ENCODE data around the gene ZFP42. TPM values are rescaled to one million over a fixed set of nuclear protein-coding genes. Genes with fewer than 3 reads are reported as not detected.
"Not testable (repeated sequence)": the region's sequence is repeated elsewhere in the genome, so short reads cannot be mapped to it uniquely, and the experiment has no call there.

The ZFP42 gene
- total and polyA plus RNA-seq, 2 donors (not counting 1 experiment from before 2014, with no cell fraction given), result not detected

DNA sequence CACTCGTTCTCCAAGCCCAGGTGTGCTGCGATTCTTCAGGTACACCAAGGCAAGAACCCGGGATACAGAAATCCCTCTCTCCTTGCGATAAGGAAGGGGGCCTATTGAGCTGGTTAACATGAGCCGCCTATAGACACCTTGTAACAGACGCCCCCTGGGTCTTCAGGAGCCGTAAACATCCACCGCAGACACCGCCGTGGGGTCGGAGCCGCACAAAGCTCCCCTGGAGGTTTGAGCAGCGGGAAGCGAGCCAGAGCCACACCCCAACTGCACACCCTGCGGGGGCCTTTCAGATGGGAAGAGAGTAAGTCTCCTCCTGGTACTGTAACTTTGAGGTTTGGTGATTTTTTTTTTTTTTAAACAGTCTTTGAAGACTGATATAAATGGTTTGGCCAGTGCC, 46.6 kb downstream of the ZFP42 start:
- POLR2A ChIA-PET, result no interaction called here
- no peak overlapping the region for H3K4me3 Mint-ChIP-seq
- H2AFZ ChIP-seq (ENCODE audit: insufficient read depth, low read depth, low read length, poor library complexity, severe bottlenecking), result no peak overlapping the region
- 83% methylated on average over 9 of the region's 15 CpGs for WGBS (ENCODE audit: insufficient coverage)
- H3K9me3 Mint-ChIP-seq (ENCODE audit: insufficient read depth), result peaks cover 6% of the 10 kb centered on the region
- no peaks in the 10 kb centered on the region for H3K27me3 ChIP-seq (replicated peaks in 1 of 4; ENCODE audit: control extremely low read depth in 1 of 4, control insufficient read depth in 3 of 4, insufficient read depth in 4 of 4, low read length in 3 of 4)
- no peaks in the 10 kb centered on the region for H4K20me1 ChIP-seq (ENCODE audit: control insufficient read depth, insufficient read depth, low read length, poor library complexity, severe bottlenecking)
- H3K79me2 ChIP-seq (ENCODE audit: control insufficient read depth, insufficient read depth, low read length), result no peaks in the 10 kb centered on the region
- peaks cover 0 to 33% (median 0%) of the 10 kb centered on the region in 3 donors for H3K9me3 ChIP-seq (ENCODE audit: control extremely low read depth in 1 of 3, control insufficient read depth in 2 of 3, insufficient read depth in 1 of 3, low read length in 2 of 3)
- DNase-seq (no peak), ATAC-seq (ENCODE audit: low read depth) (no peak)
- no peak overlapping the region for H3K27ac ChIP-seq (ENCODE audit: low read length in 2 of 2)
- H3K4me2 ChIP-seq (replicated peaks; ENCODE audit: low read depth, low read length, poor library complexity, severe bottlenecking), result no peak overlapping the region
- H3K4me1 ChIP-seq (ENCODE audit: control insufficient read depth in 2 of 2, insufficient read depth in 2 of 2, low read length in 2 of 2), result no peaks in the 10 kb centered on the region
- no peak overlapping the region for H3K4me3 ChIP-seq (ENCODE audit: control extremely low read depth in 1 of 5, extremely low read depth in 1 of 5, insufficient read depth in 1 of 5, low read depth in 2 of 5, low read length in 4 of 5)
- no peak for TF ChIP-seq EZH2 (IDR thresholded peaks at IDR 0.05; ENCODE audit: borderline replicate concordance, insufficient read depth, low read depth, low read length, poor library complexity, severe bottlenecking)
- TF ChIP-seq, protein P1, sequence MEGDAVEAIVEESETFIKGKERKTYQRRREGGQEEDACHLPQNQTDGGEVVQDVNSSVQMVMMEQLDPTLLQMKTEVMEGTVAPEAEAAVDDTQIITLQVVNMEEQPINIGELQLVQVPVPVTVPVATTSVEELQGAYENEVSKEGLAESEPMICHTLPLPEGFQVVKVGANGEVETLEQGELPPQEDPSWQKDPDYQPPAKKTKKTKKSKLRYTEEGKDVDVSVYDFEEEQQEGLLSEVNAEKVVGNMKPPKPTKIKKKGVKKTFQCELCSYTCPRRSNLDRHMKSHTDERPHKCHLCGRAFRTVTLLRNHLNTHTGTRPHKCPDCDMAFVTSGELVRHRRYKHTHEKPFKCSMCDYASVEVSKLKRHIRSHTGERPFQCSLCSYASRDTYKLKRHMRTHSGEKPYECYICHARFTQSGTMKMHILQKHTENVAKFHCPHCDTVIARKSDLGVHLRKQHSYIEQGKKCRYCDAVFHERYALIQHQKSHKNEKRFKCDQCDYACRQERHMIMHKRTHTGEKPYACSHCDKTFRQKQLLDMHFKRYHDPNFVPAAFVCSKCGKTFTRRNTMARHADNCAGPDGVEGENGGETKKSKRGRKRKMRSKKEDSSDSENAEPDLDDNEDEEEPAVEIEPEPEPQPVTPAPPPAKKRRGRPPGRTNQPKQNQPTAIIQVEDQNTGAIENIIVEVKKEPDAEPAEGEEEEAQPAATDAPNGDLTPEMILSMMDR (IDR thresholded peaks at IDR 0.05), result no peak
- intact Hi-C loops (cut with micrococcal nuclease), result no loop called here
- H3K9ac ChIP-seq (ENCODE audit: low read length), result no peak overlapping the region
- no peaks in the 10 kb centered on the region for H3K4me1 Mint-ChIP-seq
- H3K27ac Mint-ChIP-seq, result no peak overlapping the region
- H3K27me3 Mint-ChIP-seq, result no peaks in the 10 kb centered on the region
- H3K36me3 ChIP-seq (replicated peaks in 1 of 2; ENCODE audit: control extremely low read depth in 1 of 2, control insufficient read depth in 1 of 2, extremely low read depth in 1 of 2, insufficient read depth in 2 of 2, low read length in 1 of 2), result no peaks in the 10 kb centered on the region
- CTCF ChIA-PET, result no interaction called here

DNA sequence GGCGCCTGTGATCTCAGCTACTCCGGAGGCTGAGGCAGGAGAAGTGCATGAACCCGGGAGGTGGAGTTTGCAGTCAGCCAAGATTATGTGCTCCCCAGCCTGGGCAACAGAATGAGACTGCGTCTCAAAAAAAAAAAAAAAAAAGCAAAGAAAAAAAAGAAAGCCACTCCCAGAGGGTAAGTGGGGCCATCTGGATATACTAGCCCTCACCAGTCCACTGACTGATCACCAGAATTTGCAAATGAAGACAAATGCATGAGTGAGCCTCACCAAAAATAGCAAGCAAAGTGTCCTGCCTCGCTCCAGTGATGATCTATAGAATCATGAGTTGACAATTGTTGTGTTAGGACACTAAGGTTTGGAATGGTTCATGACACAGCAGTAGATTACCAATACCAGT, 47.6 kb downstream of the ZFP42 start:
- Mint-ChIP-seq H3K9me3 (ENCODE audit: insufficient read depth) (peaks cover 6% of the 10 kb centered on the region), H3K27me3 (no peaks in the 10 kb centered on the region), H3K27ac (no peak overlapping the region), H3K4me1 (no peaks in the 10 kb centered on the region), H3K4me3 (no peak overlapping the region)
- Histone ChIP-seq H3K4me3 (ENCODE audit: control extremely low read depth in 1 of 5, extremely low read depth in 1 of 5, insufficient read depth in 1 of 5, low read depth in 2 of 5, low read length in 4 of 5) (no peak overlapping the region), H3K9me3 (ENCODE audit: control extremely low read depth in 1 of 3, control insufficient read depth in 2 of 3, insufficient read depth in 1 of 3, low read length in 2 of 3) (peaks cover 0 to 33% (median 0%) of the 10 kb centered on the region in 3 donors), H3K9ac (ENCODE audit: low read length) (no peak overlapping the region), H3K79me2 (ENCODE audit: control insufficient read depth, insufficient read depth, low read length) (no peaks in the 10 kb centered on the region), H3K27ac (ENCODE audit: low read length in 2 of 2) (no peak overlapping the region), H4K20me1 (ENCODE audit: control insufficient read depth, insufficient read depth, low read length, poor library complexity, severe bottlenecking) (no peaks in the 10 kb centered on the region), H2AFZ (ENCODE audit: insufficient read depth, low read depth, low read length, poor library complexity, severe bottlenecking) (no peak overlapping the region), H3K4me2 (replicated peaks; ENCODE audit: low read depth, low read length, poor library complexity, severe bottlenecking) (no peak overlapping the region), H3K27me3 (replicated peaks in 1 of 4; ENCODE audit: control extremely low read depth in 1 of 4, control insufficient read depth in 3 of 4, insufficient read depth in 4 of 4, low read length in 3 of 4) (no peaks in the 10 kb centered on the region), H3K36me3 (replicated peaks in 1 of 2; ENCODE audit: control extremely low read depth in 1 of 2, control insufficient read depth in 1 of 2, extremely low read depth in 1 of 2, insufficient read depth in 2 of 2, low read length in 1 of 2) (no peaks in the 10 kb centered on the region), H3K4me1 (ENCODE audit: control insufficient read depth in 2 of 2, insufficient read depth in 2 of 2, low read length in 2 of 2) (no peaks in the 10 kb centered on the region)
- CTCF ChIA-PET, result no interaction called here
- POLR2A ChIA-PET, result no interaction called here
- DNase-seq, result no peak
- TF ChIP-seq, protein P1 (IDR thresholded peaks at IDR 0.05), result no peak
- TF ChIP-seq EZH2 (IDR thresholded peaks at IDR 0.05; ENCODE audit: borderline replicate concordance, insufficient read depth, low read depth, low read length, poor library complexity, severe bottlenecking), result no peak
- no peak for ATAC-seq (ENCODE audit: low read depth)
- 56% methylated on average over 1 of the region's 5 CpGs for WGBS (ENCODE audit: insufficient coverage)
- intact Hi-C loops (cut with micrococcal nuclease), result no loop called here

DNA sequence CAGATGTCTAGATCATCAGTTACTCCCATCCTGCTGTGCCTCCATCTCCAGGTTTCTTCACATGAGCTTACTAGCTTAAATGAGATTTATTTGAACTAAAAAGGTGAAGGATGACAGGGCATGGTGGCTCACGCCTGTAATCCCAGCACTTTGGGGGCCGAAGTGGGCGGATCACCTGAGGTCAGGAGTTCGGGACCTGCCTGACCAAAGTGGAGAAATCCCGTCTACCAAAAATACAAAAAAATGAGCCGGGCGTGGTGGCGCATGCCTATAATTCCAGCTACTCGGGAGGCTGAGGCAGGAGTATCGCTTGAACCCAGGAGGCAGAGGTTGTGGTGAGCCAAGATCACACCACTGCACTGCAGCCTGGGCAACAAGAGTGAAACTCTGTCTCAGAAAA, 49.9 kb downstream of the ZFP42 start:
- CTCF ChIA-PET, POLR2A ChIA-PET: not testable (repeated sequence)
- WGBS (ENCODE audit: insufficient coverage), result 99% methylated on average over 10 of the region's 10 CpGs

More for the DNA sequence above, 49.9 kb downstream of the ZFP42 start:
- H3K9me3 Mint-ChIP-seq (ENCODE audit: insufficient read depth); H3K27ac Mint-ChIP-seq; H3K9ac ChIP-seq (ENCODE audit: low read length); H3K36me3 ChIP-seq (replicated peaks in 1 of 2; ENCODE audit: control extremely low read depth in 1 of 2, control insufficient read depth in 1 of 2, extremely low read depth in 1 of 2, insufficient read depth in 2 of 2, low read length in 1 of 2); H3K4me1 ChIP-seq (ENCODE audit: control insufficient read depth in 2 of 2, insufficient read depth in 2 of 2, low read length in 2 of 2); ATAC-seq (ENCODE audit: low read depth); H3K4me3 Mint-ChIP-seq; H3K4me1 Mint-ChIP-seq; intact Hi-C loops (cut with micrococcal nuclease); H3K4me2 ChIP-seq (replicated peaks; ENCODE audit: low read depth, low read length, poor library complexity, severe bottlenecking); H3K27me3 ChIP-seq (replicated peaks in 1 of 4; ENCODE audit: control extremely low read depth in 1 of 4, control insufficient read depth in 3 of 4, insufficient read depth in 4 of 4, low read length in 3 of 4); H3K27ac ChIP-seq (ENCODE audit: low read length in 2 of 2); H3K79me2 ChIP-seq (ENCODE audit: control insufficient read depth, insufficient read depth, low read length); H3K27me3 Mint-ChIP-seq; H4K20me1 ChIP-seq (ENCODE audit: control insufficient read depth, insufficient read depth, low read length, poor library complexity, severe bottlenecking); DNase-seq; H2AFZ ChIP-seq (ENCODE audit: insufficient read depth, low read depth, low read length, poor library complexity, severe bottlenecking); H3K4me3 ChIP-seq (ENCODE audit: control extremely low read depth in 1 of 5, extremely low read depth in 1 of 5, insufficient read depth in 1 of 5, low read depth in 2 of 5, low read length in 4 of 5): not testable (repeated sequence)
- peaks cover 0 to 33% (median 0%) of the 10 kb centered on the region in 3 donors for H3K9me3 ChIP-seq (ENCODE audit: control extremely low read depth in 1 of 3, control insufficient read depth in 2 of 3, insufficient read depth in 1 of 3, low read length in 2 of 3)

Data from B cell (primary cell).